Stimulated activated CD4-positive, alpha-beta T cell treated with anti-CD3 and anti-CD28 coated beads, Interleukin-4, amount 100 ng/mL, for 48 hours (primary cell): ENCODE data around the gene MAP1LC3B2.

Experiments used
- DNase-seq, 2 donors: peaks; one replicate each; pipeline ENCODE4 v3.0.0-alpha.2; 2020; ENCODE audit warnings: low read depth in 2 of 2

MAP1LC3B2 gene

DNA sequence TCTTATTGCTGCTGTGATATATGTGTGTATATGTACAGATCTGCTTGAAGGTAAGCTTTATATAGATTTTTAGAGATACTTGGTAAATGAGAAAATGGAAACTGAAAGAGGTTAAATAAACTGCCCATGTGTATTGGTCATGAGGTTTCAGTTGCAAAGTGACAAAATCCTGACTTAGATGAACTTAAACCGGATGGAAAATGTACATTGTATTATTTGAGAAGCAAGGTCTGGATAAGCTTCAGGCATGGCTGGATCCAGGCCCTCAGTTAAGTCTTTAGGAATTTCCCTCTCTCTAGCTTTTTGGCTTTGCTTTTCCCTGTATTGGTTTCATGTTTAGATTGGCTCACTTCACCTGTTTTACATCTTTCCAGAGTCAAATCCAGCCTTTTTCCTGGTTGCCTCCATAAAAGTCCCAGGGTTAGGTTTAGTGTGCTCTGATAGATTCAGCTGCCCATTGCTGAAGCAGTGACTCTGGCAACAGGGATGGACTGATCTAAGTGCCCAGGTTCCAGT is 21.0 kb upstream of the MAP1LC3B2 start:
- DNase-seq: no peak

DNA sequence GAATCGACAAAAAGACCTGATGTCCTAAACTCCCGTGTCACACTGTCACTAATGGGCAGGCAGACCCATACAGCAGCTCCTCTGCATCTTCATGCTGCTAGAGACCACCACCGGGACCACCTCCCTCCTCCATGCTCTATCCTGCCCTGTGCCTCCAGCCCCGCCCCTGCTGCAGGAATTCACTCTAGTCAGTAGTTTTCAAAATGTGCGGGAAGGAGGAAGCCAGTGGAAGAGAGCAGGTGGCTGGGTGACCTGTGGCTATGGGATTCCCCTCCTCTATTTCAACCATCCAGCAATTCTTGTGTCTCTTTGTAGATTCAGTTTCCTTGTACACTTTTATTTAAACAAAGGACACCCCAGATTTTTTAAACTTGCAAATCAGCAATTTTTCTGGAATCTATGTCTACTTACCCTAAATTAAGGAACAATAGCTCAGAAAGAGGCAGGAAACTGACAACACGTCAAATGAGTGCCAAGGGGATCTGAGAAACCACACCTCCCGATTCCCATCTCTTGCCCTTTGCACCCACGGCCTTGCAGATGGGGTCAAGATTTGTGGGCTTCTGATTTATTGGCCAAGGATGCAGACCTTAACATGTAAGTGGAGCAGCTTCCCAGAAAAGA is 20.4 kb upstream of the MAP1LC3B2 start:
- DNase-seq: no peak

DNA sequence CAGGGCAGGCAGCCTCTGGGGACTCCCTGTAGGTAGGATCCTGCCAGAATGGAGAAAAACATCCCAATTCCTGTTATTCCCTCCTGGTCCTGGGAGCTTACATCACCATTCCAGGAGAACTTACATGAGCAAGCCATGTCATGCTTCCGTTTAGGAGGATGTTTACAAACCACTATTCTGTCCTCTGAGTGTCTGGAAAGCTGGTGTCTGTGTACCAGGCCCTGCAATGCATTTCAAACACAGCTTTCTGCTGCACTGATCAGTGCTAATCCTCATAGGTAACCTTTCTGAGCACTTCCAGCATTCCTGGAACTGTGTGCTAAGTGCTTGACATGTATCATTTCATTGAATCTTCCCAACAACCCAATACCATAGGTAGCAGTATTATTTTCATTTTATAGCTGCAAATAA is 19.8 kb upstream of the MAP1LC3B2 start:
- no peak for DNase-seq

DNA sequence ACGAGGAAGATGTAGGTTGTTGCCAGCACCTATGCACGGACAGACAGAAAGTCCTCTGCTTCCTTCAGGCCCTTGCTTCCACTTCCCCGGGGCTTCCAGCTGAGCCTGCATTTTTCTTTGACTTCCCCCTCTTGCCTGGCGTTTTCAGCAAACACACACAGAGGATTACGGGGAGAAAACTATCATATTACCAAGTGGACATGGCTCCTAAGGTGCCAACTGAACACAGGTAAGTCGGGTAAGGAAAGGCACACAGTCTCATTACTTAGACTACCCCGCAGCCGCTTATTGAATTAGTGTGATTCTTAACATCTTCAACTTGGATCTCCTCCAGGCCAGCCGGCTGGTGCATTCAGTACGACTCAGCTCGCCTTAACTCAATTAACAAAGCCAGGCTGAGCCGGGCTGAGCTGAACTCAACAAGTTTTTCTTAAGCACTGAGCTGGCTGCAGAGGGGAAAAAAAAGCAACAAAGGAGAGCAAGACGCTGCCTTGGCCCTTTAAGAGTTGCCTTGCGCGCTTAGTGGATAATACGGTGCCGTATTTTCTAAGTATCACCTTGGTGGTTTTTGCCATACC is 19.2 kb upstream of the MAP1LC3B2 start:
- DNase-seq: no peak

DNA sequence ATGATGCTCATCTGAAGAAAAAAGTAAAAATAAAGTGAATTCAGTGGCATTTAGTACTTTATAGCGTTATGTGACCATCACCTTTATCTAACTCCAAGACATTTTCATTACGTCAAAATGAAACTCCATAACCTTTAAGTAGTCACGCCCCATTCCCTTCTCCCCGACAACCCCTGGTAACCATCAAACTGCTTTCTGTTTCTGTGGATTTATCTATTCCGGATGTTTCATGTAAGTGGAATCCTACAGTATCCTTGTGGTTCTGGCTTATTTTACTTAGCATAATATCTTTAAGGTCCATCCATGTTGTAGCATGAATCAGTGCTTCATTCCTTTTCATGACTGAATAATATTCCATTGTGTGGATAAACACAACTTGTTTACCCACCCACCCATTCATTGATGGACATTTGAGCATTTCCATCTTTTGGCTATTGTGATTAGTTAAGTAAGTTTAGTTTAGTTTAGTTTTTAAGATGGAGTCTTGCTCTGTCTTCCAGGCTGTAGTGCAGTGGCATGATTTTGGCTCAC is 18.5 kb upstream of the MAP1LC3B2 start:
- DNase-seq: no peak

DNA sequence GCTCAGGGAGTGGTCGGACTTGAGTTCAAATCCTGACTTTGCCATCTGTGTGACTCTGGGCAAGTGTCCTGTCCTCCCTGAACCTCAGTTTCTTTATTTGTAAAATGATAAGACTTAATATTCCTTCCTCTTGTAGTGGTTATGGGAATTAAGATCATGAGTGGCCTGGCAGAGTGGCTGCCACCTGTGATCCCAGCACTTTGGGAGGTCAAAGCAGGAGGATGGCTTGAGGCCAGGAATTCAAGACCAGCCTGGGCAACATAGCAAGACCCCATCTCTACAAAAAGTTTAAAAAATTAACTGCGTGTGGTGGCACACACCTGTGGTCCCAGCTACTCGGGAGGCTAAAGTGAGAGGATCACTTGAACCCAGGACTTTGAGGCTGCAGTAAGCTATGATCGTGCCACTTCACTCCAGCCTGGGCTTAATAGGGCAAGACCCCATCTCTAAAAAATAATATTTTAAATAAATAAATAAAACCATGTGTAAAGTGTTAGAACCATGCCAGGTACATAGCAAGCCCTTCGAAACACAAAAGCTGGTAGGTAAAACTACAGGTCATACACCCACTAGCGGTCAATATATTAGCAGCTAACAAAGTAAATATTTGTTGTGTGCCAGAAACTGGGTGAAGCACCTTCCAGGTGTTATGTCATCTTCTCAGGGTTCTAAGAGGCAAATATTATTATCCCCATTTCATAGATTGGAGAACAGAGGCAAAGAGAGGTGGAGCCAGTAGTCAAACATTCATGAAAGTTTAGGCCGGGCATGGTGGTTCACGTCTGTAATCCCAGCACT is 17.4 kb upstream of the MAP1LC3B2 start:
- no peak for DNase-seq

DNA sequence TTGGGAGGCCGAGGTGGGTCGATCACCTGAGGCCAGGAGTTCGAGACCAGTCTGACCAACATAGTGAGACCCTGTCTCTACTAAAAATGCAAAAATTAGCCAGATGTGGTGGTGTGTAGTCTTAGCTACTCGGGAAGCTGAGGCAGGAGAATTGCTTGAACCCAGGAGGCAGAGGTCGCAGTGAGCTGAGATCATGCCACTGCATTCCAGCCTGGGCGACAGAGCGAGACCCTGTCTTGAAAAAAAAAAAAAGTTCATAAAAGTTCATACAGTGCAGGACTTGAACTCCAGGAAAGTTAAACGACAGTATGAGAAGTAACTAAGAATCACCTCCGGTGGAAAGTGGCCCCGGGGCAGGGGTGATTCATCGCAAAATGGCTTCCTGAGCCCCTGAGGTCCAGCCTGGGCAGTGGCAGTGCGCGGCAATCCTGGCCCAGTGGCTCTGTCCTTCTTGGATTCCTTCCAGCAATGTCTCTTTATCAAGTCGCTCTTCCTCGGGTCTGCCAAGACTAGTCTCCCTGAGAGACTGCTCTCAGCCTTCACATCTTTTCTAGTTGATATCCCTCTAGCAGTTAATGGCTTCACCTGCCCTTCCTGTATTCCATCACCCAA is 16.7 kb upstream of the MAP1LC3B2 start:
- DNase-seq: no peak

DNA sequence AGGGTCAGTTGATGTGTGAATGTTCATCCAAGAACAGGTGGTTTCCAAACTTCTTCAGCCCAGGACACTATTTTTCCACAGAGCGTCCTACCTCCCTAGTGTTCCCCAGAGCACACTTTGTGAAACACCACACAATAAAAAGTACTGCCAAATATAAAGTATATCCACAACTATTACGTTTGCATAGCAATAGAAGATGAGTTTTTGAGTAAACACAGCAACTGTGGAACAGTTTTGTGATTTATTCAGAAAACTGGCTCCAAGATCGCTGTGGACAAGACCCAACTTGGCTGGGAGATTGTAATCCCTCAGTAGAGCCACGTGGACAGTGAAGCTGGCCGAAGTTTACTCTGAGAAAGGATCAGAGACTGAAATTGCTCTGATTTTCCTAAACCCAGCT is 14.5 kb upstream of the MAP1LC3B2 start:
- no peak for DNase-seq

DNA sequence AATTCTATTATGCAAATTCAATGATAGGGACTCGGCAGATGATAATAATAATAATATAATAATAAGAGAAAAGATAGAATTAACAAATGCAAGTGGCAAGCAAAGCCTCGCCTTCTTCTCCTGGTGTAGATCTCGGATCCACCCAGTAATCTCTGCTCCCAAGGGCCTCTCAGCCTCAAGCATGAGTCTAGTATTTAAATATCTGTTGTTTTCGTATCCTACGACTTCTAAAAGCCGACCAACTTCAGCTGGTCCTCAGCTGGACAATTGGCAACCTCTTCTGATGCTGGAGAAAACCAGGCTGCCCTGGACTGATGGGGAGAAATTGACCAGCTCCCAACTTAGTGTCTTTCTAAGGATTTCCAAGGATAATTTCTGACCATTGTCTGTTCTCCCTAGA is 14.0 kb upstream of the MAP1LC3B2 start:
- no peak for DNase-seq

DNA sequence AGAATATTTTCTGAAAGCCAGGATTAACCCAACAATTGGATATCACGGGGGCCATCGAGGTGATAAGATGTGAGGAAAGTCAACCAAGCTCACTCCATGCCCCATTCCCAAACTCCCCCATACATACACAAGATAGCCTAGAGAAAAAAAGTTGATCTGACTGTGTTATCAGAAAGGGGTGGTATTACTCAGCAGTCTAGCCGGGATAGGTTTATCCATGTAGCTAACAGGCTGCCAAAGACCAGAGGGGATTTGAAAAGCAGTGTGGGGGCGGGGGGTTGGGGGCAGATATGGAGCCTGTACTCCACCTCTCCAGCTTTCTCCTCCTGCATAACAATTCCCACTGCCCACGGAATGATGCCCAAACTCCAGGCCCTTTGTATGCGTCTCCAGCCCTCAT is 13.2 kb upstream of the MAP1LC3B2 start:
- DNase-seq: no peak

DNA sequence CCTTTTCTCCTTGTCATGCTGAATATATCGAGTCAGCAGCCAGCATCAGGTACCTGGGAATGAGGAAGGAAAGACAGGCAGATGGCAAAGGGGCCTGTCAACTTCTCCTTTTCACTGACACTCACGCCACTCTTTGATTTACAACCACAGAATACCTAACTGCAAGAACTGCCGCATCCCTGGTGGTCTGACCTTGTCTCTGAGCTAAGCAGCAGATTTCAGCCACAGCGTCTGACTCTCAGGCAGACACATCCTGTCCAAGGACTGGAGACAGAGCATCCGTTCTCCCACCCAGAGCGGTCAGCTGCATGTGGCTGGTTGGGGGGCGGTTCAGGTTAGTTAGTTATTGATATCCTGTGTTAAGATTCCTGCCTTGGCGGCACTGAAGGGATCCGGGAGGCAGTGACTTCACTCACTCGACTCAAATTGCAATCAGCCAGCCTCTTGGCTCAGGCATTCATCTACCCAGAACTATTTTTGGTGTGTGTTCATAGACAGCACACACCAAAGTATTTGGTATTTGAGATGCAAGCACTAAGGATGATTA is 11.2 kb upstream of the MAP1LC3B2 start:
- DNase-seq: no peak

DNA sequence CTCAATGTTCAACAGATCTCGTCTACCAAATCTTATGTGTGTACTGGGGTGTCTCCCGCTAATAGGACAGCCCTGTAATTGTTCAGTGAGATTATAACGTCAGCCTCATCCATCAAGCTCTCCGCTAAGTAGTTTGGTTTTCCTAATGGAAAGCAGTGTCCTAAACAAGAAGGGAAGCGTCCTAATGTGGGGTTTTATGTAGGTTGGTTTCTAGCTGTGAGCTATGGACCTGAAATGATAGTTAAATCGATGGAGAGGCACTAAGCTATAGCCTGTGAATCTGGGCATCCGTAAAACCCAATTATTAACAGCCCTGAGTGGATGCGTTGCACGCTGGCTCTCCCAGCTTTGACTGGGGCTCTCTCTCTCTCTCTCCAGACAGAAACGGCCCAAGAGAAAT is 9.2 kb upstream of the MAP1LC3B2 start:
- DNase-seq: no peak

DNA sequence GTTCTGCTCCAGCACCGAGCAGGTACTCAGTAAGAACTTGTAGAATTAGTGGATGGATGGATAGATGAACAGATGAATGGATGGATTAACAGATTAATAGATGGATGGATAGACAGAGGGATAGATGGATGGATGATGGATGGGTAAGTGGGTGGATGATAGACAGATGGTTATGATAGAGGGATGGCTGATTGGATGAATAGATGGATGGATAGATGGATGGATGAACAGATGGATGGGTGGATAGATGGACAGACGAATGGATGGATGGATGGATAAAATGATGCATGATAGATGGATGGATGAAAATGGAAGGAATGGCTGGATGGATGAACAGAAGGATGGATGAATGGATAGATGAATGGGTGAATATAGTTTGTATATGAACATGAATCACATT is 8.0 kb upstream of the MAP1LC3B2 start:
- DNase-seq: no peak

DNA sequence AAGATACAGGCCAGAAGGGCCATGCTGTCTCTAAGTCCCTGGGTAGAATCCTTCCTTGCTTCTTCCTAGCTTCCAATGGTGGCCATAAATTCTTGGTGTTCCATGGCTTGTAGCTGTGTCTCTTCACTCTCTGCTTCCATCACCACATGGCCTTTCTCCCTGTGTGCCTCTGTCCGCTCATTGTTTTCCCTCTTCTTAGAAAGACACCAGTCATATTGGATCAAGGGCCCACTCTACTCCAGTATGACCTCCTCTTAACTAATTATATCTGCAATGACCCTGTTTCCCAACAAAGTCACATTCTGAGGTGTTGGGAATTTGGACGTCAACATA is 7.6 kb upstream of the MAP1LC3B2 start:
- DNase-seq: no peak

DNA sequence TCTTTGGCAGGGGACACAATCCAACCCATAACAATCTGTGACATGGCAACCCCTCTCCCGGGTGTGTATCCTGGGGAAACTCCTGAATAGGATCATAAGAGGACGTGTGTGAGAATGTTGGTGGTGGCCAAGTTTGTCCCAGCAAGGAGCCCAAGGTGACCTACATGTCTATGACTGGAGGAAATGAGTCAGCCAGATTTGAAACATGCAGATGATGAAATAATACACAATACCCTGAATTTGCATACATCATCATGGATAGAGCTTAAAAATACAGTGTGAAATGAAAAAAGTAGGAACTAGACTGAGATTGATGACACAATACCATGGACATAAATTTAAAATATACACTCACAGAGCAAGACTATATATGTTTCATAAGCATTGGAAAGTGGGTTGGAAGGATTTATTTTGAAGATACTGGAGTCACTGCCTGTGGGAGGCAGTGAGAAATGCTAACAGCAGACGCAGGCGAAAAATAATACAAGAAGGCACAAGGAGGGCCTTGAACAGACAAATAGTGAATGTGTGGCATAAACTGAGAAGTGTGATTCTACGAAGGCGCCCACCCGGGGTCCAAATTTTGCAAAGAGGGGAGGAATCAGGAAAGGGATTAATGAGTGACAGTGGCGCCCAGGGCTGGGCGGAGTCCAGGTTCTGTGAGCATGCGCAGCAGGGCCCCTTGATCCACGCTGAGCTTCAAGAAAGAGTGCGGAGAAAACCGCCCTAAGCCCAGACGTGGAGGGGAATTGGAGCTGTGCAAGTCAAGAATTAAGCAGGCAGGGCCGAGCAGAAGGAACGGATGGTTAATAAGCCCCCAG is 7.0 kb upstream of the MAP1LC3B2 start:
- no peak for DNase-seq

DNA sequence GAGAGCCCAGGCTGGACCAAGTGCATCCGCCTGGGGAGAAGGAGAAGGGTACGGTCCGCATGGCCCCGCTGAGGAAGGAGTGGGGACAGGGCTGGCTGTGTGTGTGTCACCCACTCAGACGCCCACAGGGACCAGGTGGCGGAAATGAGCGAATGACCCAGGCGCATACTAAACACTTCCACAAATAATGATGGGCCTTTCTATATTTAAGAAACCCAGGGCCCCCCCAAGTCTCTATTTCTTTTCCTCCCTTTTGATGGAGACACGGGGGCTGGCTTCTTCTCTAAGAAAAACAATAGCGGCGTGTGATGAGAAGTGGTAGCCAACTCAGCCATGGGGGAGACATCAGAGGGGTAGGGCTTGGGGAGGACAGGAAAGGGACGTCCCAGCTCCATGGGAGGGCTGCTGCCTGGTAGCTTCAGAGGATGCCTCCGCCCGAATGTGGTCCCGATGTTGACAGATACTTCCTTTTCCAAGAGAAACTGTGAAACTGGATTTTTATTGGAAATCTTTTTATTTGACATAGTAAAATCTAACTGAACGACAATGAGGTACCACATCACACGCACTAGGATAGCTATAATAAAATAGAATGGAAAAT is 6.3 kb upstream of the MAP1LC3B2 start:
- no peak for DNase-seq

DNA sequence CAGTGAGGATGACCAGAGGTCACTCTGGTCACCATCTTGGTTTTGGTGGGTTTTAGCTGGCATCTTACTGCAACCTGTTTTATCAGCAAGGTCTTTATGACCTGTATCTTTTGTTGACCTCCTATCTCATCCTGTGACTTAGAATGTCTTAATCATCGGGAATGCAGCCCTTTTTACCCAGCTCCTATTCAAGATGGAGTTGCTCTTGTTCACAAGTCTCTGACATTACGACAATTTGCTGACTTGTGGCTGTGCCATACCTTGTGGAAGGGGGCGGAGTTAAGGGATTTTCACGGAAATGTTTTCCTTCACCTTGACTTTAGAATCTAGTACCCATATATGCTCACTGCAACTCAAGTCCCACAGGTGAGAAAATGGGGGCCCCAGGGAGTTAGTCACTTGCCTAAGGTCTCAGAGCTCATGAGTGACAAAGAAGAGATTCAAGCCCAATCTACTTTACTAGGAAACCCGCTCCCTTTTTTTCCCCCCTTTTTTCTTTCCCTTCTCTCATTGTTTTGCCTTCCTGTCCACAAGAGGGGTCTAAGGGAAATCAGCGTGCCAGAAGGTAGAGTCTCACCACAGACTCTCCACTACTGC is 2.7 kb upstream of the MAP1LC3B2 start:
- DNase-seq: no peak

DNA sequence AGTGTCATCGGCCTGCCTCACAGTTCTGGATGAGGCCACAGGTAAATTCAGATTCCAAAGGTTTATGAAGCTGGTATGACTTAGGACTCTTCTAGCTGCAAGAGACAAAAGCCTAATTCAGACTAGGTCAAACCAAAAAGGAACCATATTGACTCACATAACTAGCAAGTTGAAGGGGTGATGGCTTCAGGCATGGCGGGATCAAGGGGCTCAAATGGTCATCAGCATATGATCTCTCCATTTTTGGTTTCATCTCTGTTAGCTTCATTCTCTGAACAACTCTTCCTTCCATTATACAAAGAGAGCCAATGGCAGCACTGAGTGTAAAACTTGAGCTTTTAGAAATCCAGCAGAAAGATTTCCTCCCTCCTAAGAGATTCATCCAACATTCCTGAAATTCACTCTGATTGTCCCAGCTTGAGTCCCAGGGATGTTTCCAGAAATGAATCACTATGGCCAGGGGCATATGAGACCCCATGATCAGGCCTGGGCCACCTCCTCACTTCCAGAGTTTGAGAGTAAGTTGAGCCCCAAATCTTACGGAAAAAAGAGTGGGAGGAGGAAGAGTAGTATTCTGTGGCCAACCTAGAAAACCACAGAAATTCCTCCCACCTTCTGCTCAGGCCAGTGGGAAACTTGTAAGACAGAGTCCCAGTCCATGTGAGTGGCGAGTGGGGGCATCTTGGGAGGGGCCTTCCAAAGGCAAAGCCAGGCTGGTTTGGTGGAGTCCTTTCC is 2.0 kb upstream of the MAP1LC3B2 start:
- no peak for DNase-seq

DNA sequence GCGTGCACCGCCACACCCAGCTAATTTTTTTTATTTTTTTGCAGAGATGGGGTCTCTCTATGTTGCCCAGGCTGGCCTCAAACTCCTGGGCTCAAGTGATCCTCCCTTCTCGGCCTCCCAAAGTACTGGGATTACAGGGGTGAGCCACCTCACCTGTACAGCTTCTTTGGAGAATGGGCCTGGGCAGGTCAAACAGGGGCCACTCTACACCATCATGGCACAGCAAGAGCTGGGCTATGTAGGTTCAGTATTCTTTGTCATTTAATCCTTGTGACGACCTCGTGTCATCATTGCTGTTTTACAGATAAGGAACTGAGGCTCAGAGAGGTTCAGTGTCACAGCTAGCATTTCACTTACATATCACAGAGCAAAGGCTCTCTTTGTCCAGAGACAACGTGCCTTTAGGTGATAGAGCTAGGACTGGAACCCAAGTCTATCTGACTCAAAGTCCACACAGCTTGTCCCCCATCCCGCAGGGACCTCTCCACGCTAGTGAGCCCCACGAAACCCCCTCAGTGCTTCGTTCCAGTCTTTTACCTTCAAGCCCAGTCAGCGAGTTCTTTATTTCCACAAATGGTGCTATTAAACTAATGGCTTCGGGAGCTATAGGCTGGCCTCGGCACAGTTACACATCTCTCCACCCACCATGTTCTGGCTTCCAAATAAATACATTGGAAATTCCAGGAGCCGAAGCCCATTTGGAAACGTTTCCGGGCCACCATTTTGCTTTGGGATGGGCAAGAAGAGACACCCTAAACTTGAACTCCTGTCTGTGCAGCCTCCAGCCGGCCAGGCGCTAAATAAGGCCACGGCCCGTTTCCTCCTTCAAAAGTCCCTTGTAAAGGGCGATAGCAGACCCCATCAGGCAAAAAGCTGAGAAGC is 660 bp upstream of the MAP1LC3B2 start:
- DNase-seq: no peak
